Measurements from ENCODE around the gene RHOD.

DNA sequence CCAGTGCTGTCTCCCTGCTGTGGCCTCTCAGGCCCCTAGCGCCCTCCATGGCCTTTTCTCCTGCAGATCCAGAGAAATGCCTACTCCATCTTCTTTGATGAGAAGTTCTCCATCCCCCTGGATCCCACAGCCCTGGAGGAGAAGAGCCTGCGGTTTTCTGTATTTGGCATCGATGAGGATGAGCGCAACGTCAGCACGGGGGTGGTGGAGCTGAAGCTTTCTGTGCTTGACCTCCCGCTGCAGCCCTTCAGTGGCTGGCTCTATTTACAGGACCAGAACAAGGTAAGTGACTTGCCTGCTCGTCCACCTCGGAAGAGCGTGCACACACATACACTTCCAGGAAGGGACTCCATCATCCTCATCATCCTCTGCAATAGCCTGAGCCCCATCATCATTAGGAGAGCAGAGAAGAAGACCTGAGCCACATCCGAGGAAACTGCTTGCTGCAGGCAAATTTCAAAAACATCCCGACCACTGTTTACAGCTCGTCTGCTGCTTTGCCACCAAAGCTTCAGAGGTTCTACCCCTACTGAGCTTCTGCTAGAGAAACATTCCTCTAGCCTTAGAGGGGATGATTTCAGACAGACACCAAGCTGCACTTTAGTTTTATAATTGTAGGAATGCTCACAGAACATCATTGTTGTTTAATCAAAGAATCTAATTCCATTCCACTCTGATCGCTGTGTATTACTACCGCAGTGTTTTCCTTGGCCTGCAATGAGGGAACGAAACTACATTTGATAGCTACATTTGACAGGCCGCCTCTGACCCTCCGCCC lies 12.9 kb upstream of the RHOD start:
- TF ChIP-seq CTCF (IDR thresholded peaks at IDR 0.05): no peak
- no peak for TF ChIP-seq POLR2AphosphoS5 (IDR thresholded peaks at IDR 0.05; ENCODE audit: low read depth, low read length)
